HEK293T (cell line): Measurements from ENCODE around the gene DNAH8.
"Not testable (repeated sequence)": the region's sequence is repeated elsewhere in the genome, so short reads cannot be mapped to it uniquely, and the experiment has no call there.

Experiments
- CTCF ChIA-PET: fragments of 350-600 bp; formaldehyde crosslinking; extraction: SDS; loops from one replicate; lab custom pipeline; 2021; ENCODE audit warnings: antibody characterized with exemption, inconsistent platforms; lab: Yijun Ruan, JAX
- POLR2A ChIA-PET: fragments of 350-600 bp; formaldehyde crosslinking; extraction: SDS; loops from one replicate; lab custom pipeline; 2020; ENCODE audit warnings: antibody characterized with exemption, inconsistent platforms; lab: Yijun Ruan, JAX
- DNase-seq: peaks from one replicate; pipeline ENCODE4 v3.0.0; 2012; ENCODE audit warnings: mixed read lengths; ENCODE audit errors: extremely low spot score
- ARNT ChIP-seq: fragments of 450-650 bp; IDR thresholded peaks from 2 replicates; pipeline ENCODE4 v1.6.1; 2017; ENCODE audit warnings: mild to moderate bottlenecking
- BHLHE40 ChIP-seq: fragments of 450-650 bp; IDR thresholded peaks from 2 replicates; pipeline ENCODE4 v1.6.1; 2016; ENCODE audit warnings: mild to moderate bottlenecking, moderate library complexity, borderline replicate concordance
- CTBP1 ChIP-seq: fragments of 450-650 bp; IDR thresholded peaks from 2 replicates; pipeline ENCODE4 v1.6.1; 2016; ENCODE audit warnings: borderline replicate concordance
- ELF4 ChIP-seq: fragments of 450-650 bp; IDR thresholded peaks from 2 replicates; pipeline ENCODE4 v1.6.1; 2017; ENCODE audit warnings: antibody characterized with exemption
- FOXA1 ChIP-seq: fragments of 450-650 bp; IDR thresholded peaks from 2 replicates; pipeline ENCODE4 v1.6.1; 2016; ENCODE audit warnings: mild to moderate bottlenecking
- FOXK2 ChIP-seq: fragments of 450-650 bp; IDR thresholded peaks from 2 replicates; pipeline ENCODE4 v1.6.1; 2016; ENCODE audit warnings: mild to moderate bottlenecking
- FOXM1 ChIP-seq: fragments of 450-650 bp; IDR thresholded peaks from 2 replicates; pipeline ENCODE4 v1.6.1; 2017; ENCODE audit warnings: mild to moderate bottlenecking, borderline replicate concordance
- HDGF ChIP-seq: fragments of 450-650 bp; IDR thresholded peaks from 2 replicates; pipeline ENCODE4 v1.6.1; 2017; ENCODE audit warnings: antibody characterized with exemption, borderline replicate concordance
- L3MBTL2 ChIP-seq: fragments of 450-650 bp; conservative IDR thresholded peaks from 2 replicates; pipeline ENCODE4 v1.6.1; 2016; ENCODE audit warnings: mild to moderate bottlenecking
- LEF1 ChIP-seq: fragments of 450-650 bp; IDR thresholded peaks from 2 replicates; pipeline ENCODE4 v1.6.1; 2017; ENCODE audit warnings: mild to moderate bottlenecking, borderline replicate concordance
- NFRKB ChIP-seq: fragments of 450-650 bp; IDR thresholded peaks from 2 replicates; pipeline ENCODE4 v1.6.1; 2016; ENCODE audit warnings: mild to moderate bottlenecking, moderate library complexity
- SP1 ChIP-seq: fragments of 450-650 bp; IDR thresholded peaks from 2 replicates; pipeline ENCODE4 v1.6.1; 2017
- SUZ12 ChIP-seq: fragments of 450-650 bp; IDR thresholded peaks from 2 replicates; pipeline ENCODE4 v1.6.1; 2016; ENCODE audit warnings: mild to moderate bottlenecking
- TARDBP ChIP-seq: fragments of 450-650 bp; IDR thresholded peaks from 2 replicates; pipeline ENCODE4 v1.6.1; 2016
- ZNF384 ChIP-seq: fragments of 450-650 bp; IDR thresholded peaks from 2 replicates; pipeline ENCODE4 v1.6.1; 2016
- TF ChIP-seq, protein P1 (sequence below): fragments of 450-650 bp; IDR thresholded peaks from 2 replicates; pipeline ENCODE4 v1.6.1; 2016

DNAH8 gene

DNA sequence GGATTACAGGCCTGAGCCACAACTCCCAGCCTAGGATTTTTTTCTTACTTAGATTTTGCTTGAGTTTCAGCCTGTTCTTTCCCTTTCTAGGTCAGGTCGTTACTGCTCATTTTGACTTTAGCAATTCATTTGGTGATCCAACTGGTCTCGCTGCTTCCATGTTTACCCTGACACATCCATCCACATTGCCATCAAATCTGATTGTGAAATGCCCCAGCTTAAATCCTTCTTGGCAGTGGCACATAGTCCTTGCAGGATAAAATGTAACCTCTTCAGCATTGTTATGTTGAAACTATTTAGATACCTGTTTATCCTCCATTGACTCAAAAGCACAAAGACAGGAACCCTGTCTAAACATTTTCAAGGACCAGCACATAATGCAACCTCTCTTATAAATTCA is 77.2 kb downstream of the DNAH8 start:
- ChIA-PET CTCF (no interaction called here), POLR2A (no interaction called here)
- TF ChIP-seq LEF1 (no peak), L3MBTL2 (no peak), ELF4 (no peak), NFRKB (no peak), SUZ12 (no peak), HDGF (no peak), SP1 (no peak), ARNT (no peak), ZNF384 (no peak), CTBP1 (no peak), FOXA1 (no peak), FOXM1 (no peak), TARDBP (no peak), BHLHE40 (no peak), FOXK2 (no peak)
- TF ChIP-seq, protein P1, sequence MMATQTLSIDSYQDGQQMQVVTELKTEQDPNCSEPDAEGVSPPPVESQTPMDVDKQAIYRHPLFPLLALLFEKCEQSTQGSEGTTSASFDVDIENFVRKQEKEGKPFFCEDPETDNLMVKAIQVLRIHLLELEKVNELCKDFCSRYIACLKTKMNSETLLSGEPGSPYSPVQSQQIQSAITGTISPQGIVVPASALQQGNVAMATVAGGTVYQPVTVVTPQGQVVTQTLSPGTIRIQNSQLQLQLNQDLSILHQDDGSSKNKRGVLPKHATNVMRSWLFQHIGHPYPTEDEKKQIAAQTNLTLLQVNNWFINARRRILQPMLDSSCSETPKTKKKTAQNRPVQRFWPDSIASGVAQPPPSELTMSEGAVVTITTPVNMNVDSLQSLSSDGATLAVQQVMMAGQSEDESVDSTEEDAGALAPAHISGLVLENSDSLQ: no peak
- no peak for DNase-seq

- TF ChIP-seq ZNF384 (no peak), BHLHE40 (no peak), FOXK2 (no peak), LEF1 (no peak)
- POLR2A ChIA-PET: no interaction called here
- DNase-seq: no peak
- CTCF ChIA-PET: interaction anchor here (0.6 kb wide), 1 partner anchor 1362 kb away, joined by 3 read pairs; the partner anchor contains the start of gene CMTR1
These were observed 79.6 kb downstream of the DNAH8 start for GRCh38 chr6:38794682-38795081.

DNA sequence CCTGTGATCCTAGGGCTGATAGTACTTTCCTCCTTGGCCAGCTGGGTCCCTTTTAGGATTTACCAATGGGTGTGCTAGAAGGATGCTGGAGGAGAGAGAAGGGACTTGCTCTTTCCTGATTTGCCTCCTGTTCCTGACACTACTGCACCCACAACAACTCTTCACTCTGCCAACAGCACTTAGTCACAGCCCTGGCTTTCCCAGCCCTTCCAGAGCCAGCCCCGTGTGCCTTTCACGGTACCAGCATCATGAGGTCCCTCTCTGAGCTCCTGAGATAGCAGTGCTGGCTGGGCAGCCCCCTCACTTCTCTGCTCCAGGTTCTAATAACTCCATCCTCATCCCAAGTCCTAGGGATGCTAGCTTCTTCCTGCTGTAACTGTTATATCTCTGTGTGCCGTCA is 80.9 kb downstream of the DNAH8 start:
- CTCF ChIA-PET: interaction anchor here (0.7 to 1.3 kb wide), 3 partner anchors 9 to 71 kb away, joined by 3 to 4 read pairs (median 3); no protein-coding TSS in a partner anchor
- POLR2A ChIA-PET: no interaction called here
- TF ChIP-seq ZNF384 (no peak), SUZ12 (no peak), ELF4 (no peak), TARDBP (no peak), L3MBTL2 (no peak), CTBP1 (no peak), LEF1 (no peak), BHLHE40 (no peak), HDGF (no peak), FOXK2 (no peak), NFRKB (no peak), FOXA1 (no peak), FOXM1 (no peak), ARNT (no peak), SP1 (no peak)
- TF ChIP-seq, protein P1: no peak
- DNase-seq: no peak

GRCh38 chr6:38796437-38796836 is 81.3 kb downstream of the DNAH8 start:
- CTCF ChIA-PET: interaction anchor here (0.6 to 1.3 kb wide), 4 partner anchors 9 to 707 kb away, joined by 3 to 4 read pairs (median 3); no protein-coding TSS in a partner anchor
- DNase-seq, POLR2A ChIA-PET: not testable (repeated sequence)

DNA sequence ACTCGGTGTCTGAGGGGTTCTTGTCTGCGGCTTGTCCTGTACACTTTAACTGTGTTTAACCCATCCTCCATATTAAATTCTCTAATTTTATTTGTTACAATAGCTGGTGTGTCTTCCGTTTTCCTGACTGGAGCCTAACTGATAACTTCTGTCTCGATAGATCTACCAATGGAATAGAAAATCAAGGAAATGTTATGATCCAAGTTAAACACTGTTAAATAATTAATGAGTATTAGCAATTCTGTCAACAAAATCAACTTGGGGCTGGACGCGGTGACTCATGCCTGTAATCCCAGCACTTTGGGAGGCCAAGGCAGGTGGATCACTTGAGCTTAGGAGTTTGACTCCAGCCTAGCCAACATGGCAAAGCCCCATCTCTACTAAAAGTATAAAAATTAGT is 81.7 kb downstream of the DNAH8 start:
- ChIA-PET POLR2A (no interaction called here), CTCF (interaction anchor here (0.6 to 1.3 kb wide), 3 partner anchors 8 to 706 kb away, joined by 3 to 4 read pairs (median 3); no protein-coding TSS in a partner anchor)
- no peak for TF ChIP-seq LEF1
- no peak for DNase-seq

- ChIA-PET CTCF (no interaction called here), POLR2A (interaction anchor here (0.8 kb wide), 1 partner anchor 69 kb away, joined by 3 read pairs; no protein-coding TSS in a partner anchor)
- no peak for DNase-seq
- TF ChIP-seq TARDBP (no peak), L3MBTL2 (no peak), CTBP1 (no peak), HDGF (no peak), NFRKB (no peak), ELF4 (no peak), SUZ12 (no peak), ZNF384 (no peak), SP1 (no peak), FOXM1 (no peak), BHLHE40 (no peak), ARNT (no peak), FOXA1 (no peak), FOXK2 (no peak), LEF1 (no peak)
- TF ChIP-seq, protein P1: no peak
These were observed 82.3 kb downstream of the DNAH8 start for GRCh38 chr6:38797391-38797790.

GRCh38 chr6:38799529-38800184 is 84.5 kb downstream of the DNAH8 start:
- TF ChIP-seq FOXM1 (no peak), ZNF384 (no peak), HDGF (no peak), ELF4 (no peak), L3MBTL2 (no peak), TARDBP (no peak), FOXK2 (no peak), CTBP1 (no peak), SP1 (no peak), FOXA1 (no peak), SUZ12 (no peak), NFRKB (no peak), LEF1 (no peak), BHLHE40 (no peak), ARNT (no peak)
- TF ChIP-seq, protein P1: no peak
- ChIA-PET POLR2A (no interaction called here), CTCF (no interaction called here)
- no peak for DNase-seq
